IMR-90 (cell line): Measurements from ENCODE around the gene CYP4A11. TPM values are rescaled to one million over a fixed set of nuclear protein-coding genes. Genes with fewer than 3 reads are reported as not detected.
"Not testable (repeated sequence)": the region's sequence is repeated elsewhere in the genome, so short reads cannot be mapped to it uniquely, and the experiment has no call there.

Source experiments
- ATAC-seq: fragments of 200-7000 bp; cut with Tn5 transposase; 2 replicates; pipeline ENCODE4 v1.9.1; 2020; ENCODE audit warnings: low read depth, mild to moderate bottlenecking, moderate library complexity
- BruUV-seq: library from RNA; stranded (reverse); fragments of 400-500 nt; replicated peaks from 2 replicates; lab custom pipeline; 2021; lab: Mats Ljungman, UMichigan
- CTCF ChIA-PET: fragments of 300-600 bp; formaldehyde crosslinking; extraction: SDS; loops from one replicate; lab custom pipeline; 2021; ENCODE audit warnings: antibody characterized with exemption; lab: Yijun Ruan, JAX
- POLR2A ChIA-PET: fragments of 300-600 bp; sonication (Branson Sonifier 250); formaldehyde crosslinking; loops from one replicate; lab custom pipeline; 2022; ENCODE audit warnings: antibody characterized with exemption; ENCODE audit not compliant: unreplicated experiment; lab: Charles Lee
- DNase-seq: peaks from one replicate; pipeline ENCODE4 v3.0.0; 2013
- H2AFZ ChIP-seq: replicated peaks from 2 replicates; pipeline ENCODE3; 2013; ENCODE audit warnings: low read length, mild to moderate bottlenecking; ENCODE audit not compliant: poor library complexity
- H2AK5ac ChIP-seq: 2 replicates; pipeline ENCODE4 v1.6.1; 2013; ENCODE audit warnings: low read depth, low read length, inconsistent platforms
- H2AK9ac ChIP-seq: replicated peaks from 2 replicates; pipeline ENCODE3; 2013; ENCODE audit warnings: mild to moderate bottlenecking, low read depth, low read length, moderate library complexity; ENCODE audit not compliant: poor library complexity
- H2BK120ac ChIP-seq: 2 replicates; pipeline ENCODE4 v1.6.1; 2013; ENCODE audit warnings: low read depth, low read length, inconsistent platforms
- H2BK15ac ChIP-seq: 3 replicates; pipeline ENCODE4 v1.6.1; 2013; ENCODE audit warnings: low read depth, low read length, inconsistent platforms
- H2BK20ac ChIP-seq: 2 replicates; pipeline ENCODE4 v1.6.1; 2013; ENCODE audit warnings: low read depth, mild to moderate bottlenecking, inconsistent platforms, low read length, moderate library complexity
- H2BK5ac ChIP-seq: 2 replicates; pipeline ENCODE4 v1.6.1; 2013; ENCODE audit warnings: mild to moderate bottlenecking, low read depth, low read length, inconsistent platforms; ENCODE audit not compliant: poor library complexity, severe bottlenecking
- H3K14ac ChIP-seq: replicated peaks from 2 replicates; pipeline ENCODE4 v1.6.1; 2013; ENCODE audit warnings: low read depth, low read length, inconsistent platforms
- H3K18ac ChIP-seq: 2 replicates; pipeline ENCODE4 v1.6.1; 2013; ENCODE audit warnings: low read depth, low read length, control low read depth
- H3K23ac ChIP-seq: 2 replicates; pipeline ENCODE4 v1.6.1; 2013; ENCODE audit warnings: low read depth, low read length, inconsistent platforms
- H3K27ac ChIP-seq: 2 replicates; pipeline ENCODE4 v1.5.1; 2013; ENCODE audit warnings: mild to moderate bottlenecking, control low read depth, low read length; ENCODE audit not compliant: insufficient read depth
- H3K27me3 ChIP-seq: 2 replicates; pipeline ENCODE4 v1.6.1; 2013; ENCODE audit warnings: low read length; ENCODE audit not compliant: control insufficient read depth, insufficient read depth
- H3K36me3 ChIP-seq: 2 replicates; pipeline ENCODE4 v1.6.1; 2013; ENCODE audit warnings: low read length, mixed read lengths; ENCODE audit not compliant: control insufficient read depth, insufficient read depth
- H3K4ac ChIP-seq: 2 replicates; pipeline ENCODE4 v1.6.1; 2013; ENCODE audit warnings: low read depth, low read length, inconsistent platforms
- H3K4me1 ChIP-seq: 2 replicates; pipeline ENCODE4 v1.6.1; 2013; ENCODE audit warnings: low read length, mixed read lengths; ENCODE audit not compliant: control insufficient read depth, insufficient read depth
- H3K4me2 ChIP-seq: 2 replicates; pipeline ENCODE4 v1.6.1; 2013; ENCODE audit warnings: low read depth, mild to moderate bottlenecking, control low read depth, low read length, moderate library complexity
- H3K4me3 ChIP-seq: 2 replicates; pipeline ENCODE4 v1.5.1; 2013; ENCODE audit warnings: low read depth, mild to moderate bottlenecking, control low read depth, low read length, moderate library complexity; ENCODE audit not compliant: insufficient read depth
- H3K56ac ChIP-seq: 2 replicates; pipeline ENCODE4 v1.6.1; 2013; ENCODE audit warnings: low read length, inconsistent platforms; ENCODE audit not compliant: insufficient read depth; ENCODE audit errors: extremely low read depth
- H3K79me1 ChIP-seq, 2 experiments: 2 replicates each; pipeline ENCODE4 v1.6.1; 2013; ENCODE audit warnings: low read length in 2 of 2, inconsistent platforms in 1 of 2, low read depth in 1 of 2
- H3K9ac ChIP-seq: 2 replicates; pipeline ENCODE4 v1.6.1; 2013; ENCODE audit warnings: low read depth, low read length, control low read depth
- H3K9me1 ChIP-seq: 2 replicates; pipeline ENCODE4 v1.6.1; 2013; ENCODE audit warnings: low read length, inconsistent platforms; ENCODE audit not compliant: insufficient read depth
- H3K9me3 ChIP-seq: 2 replicates; pipeline ENCODE4 v1.6.1; 2013; ENCODE audit warnings: low read length; ENCODE audit not compliant: control insufficient read depth, insufficient read depth
- H4K20me1 ChIP-seq: 2 replicates; pipeline ENCODE4 v1.6.1; 2013; ENCODE audit warnings: low read length, inconsistent platforms; ENCODE audit not compliant: insufficient read depth
- H4K5ac ChIP-seq: 2 replicates; pipeline ENCODE4 v1.6.1; 2013; ENCODE audit warnings: mild to moderate bottlenecking, low read depth, low read length, control low read depth
- H4K8ac ChIP-seq, 2 experiments: 2 replicates each; pipeline ENCODE4 v1.6.1; 2013; ENCODE audit warnings: low read depth in 2 of 2, low read length in 2 of 2, control low read depth in 1 of 2, inconsistent platforms in 1 of 2
- H4K91ac ChIP-seq: 2 replicates; pipeline ENCODE4 v1.6.1; 2013; ENCODE audit warnings: low read depth, low read length, inconsistent platforms; ENCODE audit not compliant: insufficient read depth
- WGBS, 2 experiments: methylation state at CpG; one replicate each; pipeline versions ENCODE4 v1.1.5 to v1.1.7; 2013; ENCODE audit warnings: missing lambda C conversion rate in 2 of 2; ENCODE audit not compliant: insufficient read length in 1 of 2; ENCODE audit errors: extremely low coverage in 2 of 2; 5-methylcytosine and 5-hydroxymethylcytosine counted together
- dilution Hi-C: fragments of 300-500 bp; cut with HindIII; formaldehyde crosslinking; loops from one replicate; pipeline ENCODE4 v1.14.3; 2018; ENCODE audit warnings: low sequenced_read_pairs; ENCODE audit not compliant: unreplicated experiment
- in situ Hi-C: fragments of 300-500 bp; cut with MboI; formaldehyde crosslinking; loops from 3 replicates; pipeline ENCODE4 v1.14.3; 2019; ENCODE audit warnings: low sequenced_read_pairs, inconsistent platforms, mixed read lengths
- intact Hi-C: fragments of 100-400 bp; cut with micrococcal nuclease; formaldehyde crosslinking; loops from 2 replicates; pipeline ENCODE4 v1.10.0; 2022
- polyA plus RNA-seq, 3 experiments: library from polyadenylated mRNA; depleted of rRNA; stranded (reverse); fragments of >200 nt; gene quantifications; 2 replicates each; pipeline ENCODE4 v1.2.3, GENCODE V29; 2012; ENCODE audit warnings: low replicate concordance in 1 of 3
- total RNA-seq: library from RNA; depleted of rRNA; stranded (reverse); fragments of >200 nt; gene quantifications from 2 replicates; pipeline ENCODE4 v1.2.3, GENCODE V29; 2012

Gene CYP4A11
- total and polyA plus RNA-seq, 2 of the 4 experiments (the other 2 are of a cell fraction) = not detected

- H3K18ac ChIP-seq, DNase-seq, H2BK5ac ChIP-seq, H3K56ac ChIP-seq, H4K20me1 ChIP-seq, H3K9me3 ChIP-seq, in situ Hi-C loops, H2BK20ac ChIP-seq, H3K14ac ChIP-seq, H3K4me2 ChIP-seq, ATAC-seq, POLR2A ChIA-PET, H3K4me3 ChIP-seq, H3K36me3 ChIP-seq, H2AK9ac ChIP-seq, H3K9ac ChIP-seq, H3K79me1 ChIP-seq, intact Hi-C loops, H3K9me1 ChIP-seq, H4K8ac ChIP-seq, H2AFZ ChIP-seq, H3K23ac ChIP-seq, BruUV-seq, H3K4me1 ChIP-seq, H4K91ac ChIP-seq, H3K27me3 ChIP-seq, H2BK15ac ChIP-seq, H2BK120ac ChIP-seq, dilution Hi-C loops, H3K4ac ChIP-seq, CTCF ChIA-PET, H4K5ac ChIP-seq, H3K27ac ChIP-seq, H2AK5ac ChIP-seq: not testable (repeated sequence)
- WGBS, 2 experiments = no CpG with 5 or more reads among the region's 2 CpGs
Observed at GRCh38 chr1:46955116-46955515, 13.8 kb upstream of the CYP4A11 start.

DNA sequence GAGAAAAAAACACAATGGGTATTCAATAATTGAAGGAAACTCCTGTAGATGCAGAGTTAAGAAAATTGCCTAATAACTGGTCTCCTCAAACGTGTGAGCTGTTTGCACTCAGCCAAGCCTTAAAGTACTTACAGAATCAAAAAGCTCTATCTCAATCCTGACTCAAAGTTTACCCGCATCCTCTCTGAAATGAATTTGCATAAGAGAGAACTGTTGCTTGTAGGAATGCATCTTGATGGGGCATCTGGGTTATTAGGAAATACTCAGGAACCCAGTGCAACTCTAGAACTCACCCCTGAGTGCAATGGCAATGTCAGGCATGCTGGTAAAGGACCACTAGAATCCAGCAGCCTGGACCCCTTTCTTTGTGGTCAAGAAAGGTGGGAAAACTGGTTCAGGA lies 12.6 kb upstream of the CYP4A11 start:
- H3K14ac ChIP-seq, H3K9ac ChIP-seq, H4K91ac ChIP-seq, H3K4ac ChIP-seq, H2AK9ac ChIP-seq, H3K36me3 ChIP-seq, H3K4me3 ChIP-seq, POLR2A ChIA-PET, H2BK15ac ChIP-seq, H3K4me2 ChIP-seq, H2AFZ ChIP-seq, H4K8ac ChIP-seq, H3K4me1 ChIP-seq, DNase-seq, H2BK5ac ChIP-seq, H3K79me1 ChIP-seq, H4K20me1 ChIP-seq, dilution Hi-C loops, in situ Hi-C loops, CTCF ChIA-PET, H3K9me3 ChIP-seq, H2BK120ac ChIP-seq, H3K27ac ChIP-seq, H2AK5ac ChIP-seq, H4K5ac ChIP-seq, intact Hi-C loops, H3K9me1 ChIP-seq, H3K18ac ChIP-seq, H2BK20ac ChIP-seq, BruUV-seq, H3K27me3 ChIP-seq, ATAC-seq, H3K23ac ChIP-seq, H3K56ac ChIP-seq: not testable (repeated sequence)
- no CpG with 5 or more reads among the region's 2 CpGs for WGBS, 2 experiments
